Astrocyte (in vitro differentiated cells and primary cell): ENCODE data around the gene E4F1. TPM values are rescaled to one million over a fixed set of nuclear protein-coding genes. Genes with fewer than 3 reads are reported as not detected.

ENCODE experiments used
- DNase-seq: peaks from one replicate; pipeline ENCODE4 v3.0.0-alpha.2; 2010; ENCODE audit warnings: low read depth
- FAIRE-seq: peaks from 2 replicates; lab custom pipeline; 2011; peaks lifted over from hg19 to GRCh38; lab: Jason Lieb, UNC
- H2AFZ ChIP-seq: 2 replicates; pipeline ENCODE4 v1.6.0; 2012; ENCODE audit warnings: low read depth, low read length, inconsistent platforms
- H3K27ac ChIP-seq: 2 replicates; pipeline ENCODE4 v1.5.1; 2011; ENCODE audit warnings: low read depth, low read length, inconsistent platforms
- H3K27me3 ChIP-seq: 2 replicates; pipeline ENCODE4 v1.6.0; 2011; ENCODE audit warnings: low read length, inconsistent platforms; ENCODE audit not compliant: insufficient read depth
- H3K36me3 ChIP-seq: 2 replicates; pipeline ENCODE4 v1.5.1; 2011; ENCODE audit warnings: low read length, inconsistent platforms; ENCODE audit not compliant: insufficient read depth
- H3K4me1 ChIP-seq: 2 replicates; pipeline ENCODE4 v1.5.1; 2011; ENCODE audit warnings: low read length, inconsistent platforms; ENCODE audit not compliant: insufficient read depth
- H3K4me2 ChIP-seq: 2 replicates; pipeline ENCODE4 v1.6.0; 2012; ENCODE audit warnings: low read length, inconsistent platforms
- H3K4me3 ChIP-seq: 2 replicates; pipeline ENCODE4 v1.5.1; 2011; ENCODE audit warnings: low read depth, mild to moderate bottlenecking, low read length, inconsistent platforms; ENCODE audit not compliant: insufficient read depth
- H3K79me2 ChIP-seq: 2 replicates; pipeline ENCODE4 v1.6.0; 2012; ENCODE audit warnings: mild to moderate bottlenecking, low read length, inconsistent platforms; ENCODE audit not compliant: insufficient read depth
- H3K9ac ChIP-seq: 2 replicates; pipeline ENCODE4 v1.6.0; 2012; ENCODE audit warnings: mild to moderate bottlenecking, low read length, inconsistent platforms
- H3K9me3 ChIP-seq: 2 replicates; pipeline ENCODE4 v1.5.1; 2012; ENCODE audit warnings: low read depth, mild to moderate bottlenecking, low read length, inconsistent platforms; ENCODE audit not compliant: insufficient read depth
- H4K20me1 ChIP-seq: 2 replicates; pipeline ENCODE4 v1.6.0; 2012; ENCODE audit warnings: low read length, inconsistent platforms; ENCODE audit not compliant: insufficient read depth
- H3K27ac Mint-ChIP-seq: one replicate; pipeline ENCODE4 v1.8.0; 2021; ENCODE audit warnings: mild to moderate bottlenecking, mixed read lengths; ENCODE audit not compliant: unreplicated experiment
- H3K27me3 Mint-ChIP-seq: one replicate; pipeline ENCODE4 v1.8.0; 2021; ENCODE audit warnings: low read depth, mixed read lengths; ENCODE audit not compliant: unreplicated experiment
- H3K36me3 Mint-ChIP-seq: one replicate; pipeline ENCODE4 v1.8.0; 2021; ENCODE audit warnings: low read depth, mixed read lengths; ENCODE audit not compliant: unreplicated experiment
- H3K4me1 Mint-ChIP-seq: one replicate; pipeline ENCODE4 v1.8.0; 2021; ENCODE audit warnings: low read depth, mixed read lengths; ENCODE audit not compliant: unreplicated experiment
- H3K4me3 Mint-ChIP-seq: one replicate; pipeline ENCODE4 v1.8.0; 2021; ENCODE audit warnings: mild to moderate bottlenecking, moderate library complexity, mixed read lengths; ENCODE audit not compliant: unreplicated experiment
- H3K9me3 Mint-ChIP-seq: one replicate; pipeline ENCODE4 v1.8.0; 2021; ENCODE audit warnings: mild to moderate bottlenecking, mixed read lengths; ENCODE audit not compliant: unreplicated experiment
- CTCF ChIP-seq: IDR thresholded peaks from 2 replicates; pipeline ENCODE4 v1.5.1; 2011; ENCODE audit warnings: low read depth, mild to moderate bottlenecking, inconsistent platforms, low read length, moderate library complexity; ENCODE audit not compliant: insufficient read depth
- EZH2 ChIP-seq: IDR thresholded peaks from 2 replicates; pipeline ENCODE4 v1.6.1; 2012; ENCODE audit warnings: mild to moderate bottlenecking, low read length, inconsistent platforms; ENCODE audit not compliant: insufficient read depth
- total RNA-seq: library from RNA; stranded (reverse); gene quantifications from 2 replicates; pipeline ENCODE4 v1.2.1, GENCODE V29; 2021

E4F1 gene
- total RNA-seq, 1 donor from 2014 or later, result 22.8 TPM

GRCh38 chr16:2214719-2214968, 8.7 kb upstream of the E4F1 start, which contains the start of gene PGP:
Gene PGP (minus strand): TSS chr16:2214840. CDS start chr16:2214777, 63 bp downstream.
- Mint-ChIP-seq H3K4me3 (peak within 1 kb of the TSS; percentile 87), H3K27ac (peak within 1 kb of the TSS; percentile 81), H3K4me1 (peaks cover 12% of the 10 kb centered on the region), H3K36me3 (no peaks in the 10 kb centered on the region), H3K27me3 (no peaks in the 10 kb centered on the region), H3K9me3 (no peaks in the 10 kb centered on the region)
- H2AFZ ChIP-seq, result peak within 1 kb of the TSS; percentile 96
- peaks cover 29% of the 10 kb centered on the region for H3K79me2 ChIP-seq
- peak within 1 kb of the TSS; percentile 90 for H3K9ac ChIP-seq
- peak within 1 kb of the TSS; percentile 92 for H3K27ac ChIP-seq
- H3K36me3 ChIP-seq, result no peaks in the 10 kb centered on the region
- no peak for FAIRE-seq
- no peak for DNase-seq
- H3K4me3 ChIP-seq, result peak within 1 kb of the TSS; percentile 89
- no peaks in the 10 kb centered on the region for H3K27me3 ChIP-seq
- no peaks in the 10 kb centered on the region for H3K9me3 ChIP-seq
- peaks cover 19% of the 10 kb centered on the region for H3K4me1 ChIP-seq
- peak within 1 kb of the TSS; percentile 99 for H3K4me2 ChIP-seq
- peaks cover 30% of the 10 kb centered on the region for H4K20me1 ChIP-seq
- TF ChIP-seq CTCF, result no peak
- no peak for TF ChIP-seq EZH2

DNA sequence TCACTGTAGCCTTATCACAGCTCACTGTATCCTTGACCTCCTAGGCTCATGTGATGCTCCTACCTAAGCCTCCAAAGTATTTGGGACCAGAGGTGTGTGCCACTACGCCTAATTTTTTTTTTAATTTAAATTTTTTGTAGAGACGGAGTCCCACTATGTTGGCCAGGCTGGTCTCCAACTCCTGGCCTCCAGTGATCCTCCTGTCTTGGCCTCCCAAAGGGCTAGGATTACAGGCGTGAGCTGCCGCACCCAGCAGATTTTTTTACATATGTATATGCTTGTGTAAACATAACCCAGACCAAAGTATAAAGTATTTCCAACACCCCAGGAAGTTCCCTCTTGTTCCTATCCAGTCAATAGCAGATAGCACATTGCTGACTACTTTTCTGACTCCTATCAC, 7.1 kb upstream of the E4F1 start:
- H3K4me2 ChIP-seq, result no peak overlapping the region
- peaks cover 19% of the 10 kb centered on the region for H4K20me1 ChIP-seq
- H3K27ac Mint-ChIP-seq, result peak overlapping the region; percentile 26
- peak overlapping the region; percentile 87 for H3K4me3 Mint-ChIP-seq
- H3K27ac ChIP-seq, result no peak overlapping the region
- no peak overlapping the region for H2AFZ ChIP-seq
- peaks cover 19% of the 10 kb centered on the region for H3K4me1 ChIP-seq
- no peak overlapping the region for H3K9ac ChIP-seq
- H3K36me3 ChIP-seq, result no peaks in the 10 kb centered on the region
- no peak for DNase-seq
- H3K27me3 Mint-ChIP-seq, result no peaks in the 10 kb centered on the region
- no peak overlapping the region for H3K4me3 ChIP-seq
- H3K79me2 ChIP-seq, result peaks cover 29% of the 10 kb centered on the region
- FAIRE-seq, result no peak
- no peaks in the 10 kb centered on the region for H3K36me3 Mint-ChIP-seq
- H3K27me3 ChIP-seq, result no peaks in the 10 kb centered on the region
- no peaks in the 10 kb centered on the region for H3K9me3 ChIP-seq
- H3K4me1 Mint-ChIP-seq, result peaks cover 12% of the 10 kb centered on the region
- TF ChIP-seq CTCF (no peak), EZH2 (no peak)
- H3K9me3 Mint-ChIP-seq, result no peaks in the 10 kb centered on the region

DNA sequence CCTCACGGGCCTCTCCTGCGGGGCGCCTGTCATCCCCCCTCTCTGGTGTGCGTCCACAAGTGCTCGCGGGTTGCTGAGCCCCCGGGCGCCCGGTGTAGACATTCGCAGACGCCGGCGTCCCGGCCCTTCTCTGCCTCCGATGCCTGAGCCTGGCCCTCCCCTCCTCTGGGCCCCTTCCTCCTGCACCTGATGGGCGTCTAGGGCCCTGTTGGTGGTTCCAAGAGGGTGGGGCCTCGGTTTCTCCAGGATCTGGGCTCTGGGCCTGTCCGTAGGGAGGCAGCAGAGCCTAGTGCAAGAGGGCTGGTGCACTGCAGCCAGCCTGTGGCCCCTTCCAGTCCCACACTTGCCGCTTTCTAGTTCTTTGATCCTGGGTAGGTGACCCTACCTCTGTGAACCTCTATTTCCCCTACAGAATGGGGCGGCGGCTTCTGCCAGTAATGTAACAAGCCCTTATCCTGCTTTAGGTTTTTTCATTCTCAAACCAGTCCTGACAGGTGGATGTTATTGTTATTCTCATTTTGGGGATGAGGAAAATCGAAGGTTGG, 623 bp downstream of the E4F1 start:
- peak; percentile 27 for DNase-seq
- Histone ChIP-seq H3K9ac (peak overlapping the region; percentile 95), H3K79me2 (peaks cover 51% of the 10 kb centered on the region), H3K4me3 (peak overlapping the region; percentile 88), H3K27me3 (no peaks in the 10 kb centered on the region), H3K9me3 (no peaks in the 10 kb centered on the region), H4K20me1 (peaks cover 45% of the 10 kb centered on the region), H2AFZ (peak overlapping the region; percentile 91), H3K4me1 (peaks cover 9% of the 10 kb centered on the region), H3K4me2 (peak overlapping the region; percentile 100), H3K27ac (peak overlapping the region; percentile 70), H3K36me3 (no peaks in the 10 kb centered on the region)
- Mint-ChIP-seq H3K4me3 (peak overlapping the region; percentile 90), H3K4me1 (peaks cover 7% of the 10 kb centered on the region), H3K9me3 (no peaks in the 10 kb centered on the region), H3K27me3 (no peaks in the 10 kb centered on the region), H3K36me3 (peaks cover 4% of the 10 kb centered on the region), H3K27ac (peak overlapping the region; percentile 77)
- no peak for TF ChIP-seq CTCF
- no peak for TF ChIP-seq EZH2
- no peak for FAIRE-seq
